LNCaP clone FGC (cell line): ENCODE results near the gene CD2.

Source experiments
- DNase-seq: peaks from one replicate; pipeline ENCODE4 v3.0.0-alpha.2; 2011; ENCODE audit warnings: low read depth
- H3K4me3 ChIP-seq: 2 replicates; pipeline ENCODE4 v1.5.1; 2011; ENCODE audit warnings: mild to moderate bottlenecking, low read depth, low read length, control low read depth
- TF ChIP-seq, protein P1 (sequence below): IDR thresholded peaks from 2 replicates; pipeline ENCODE4 v1.5.1; 2012; ENCODE audit warnings: mild to moderate bottlenecking; ENCODE audit not compliant: control insufficient read depth, insufficient read depth; ENCODE audit errors: extremely low read depth

The CD2 gene

DNA sequence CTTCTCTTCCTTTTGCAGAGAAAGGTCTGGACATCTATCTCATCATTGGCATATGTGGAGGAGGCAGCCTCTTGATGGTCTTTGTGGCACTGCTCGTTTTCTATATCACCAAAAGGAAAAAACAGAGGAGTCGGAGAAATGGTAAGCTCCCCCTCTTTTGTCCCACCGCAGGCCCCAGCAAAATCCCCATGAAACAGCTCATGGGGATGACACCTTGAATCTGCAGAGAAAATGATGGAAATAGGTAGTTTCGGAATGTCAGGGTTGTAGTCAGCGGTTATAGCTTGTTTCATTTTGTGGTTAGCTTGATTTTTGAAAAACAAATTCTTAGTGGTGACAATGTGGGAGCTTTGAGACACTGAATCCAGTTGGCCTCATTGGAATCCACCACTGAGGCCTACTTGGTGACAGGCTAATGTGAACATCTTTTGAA is 10.3 kb downstream of the CD2 start:
- TF ChIP-seq, protein P1, sequence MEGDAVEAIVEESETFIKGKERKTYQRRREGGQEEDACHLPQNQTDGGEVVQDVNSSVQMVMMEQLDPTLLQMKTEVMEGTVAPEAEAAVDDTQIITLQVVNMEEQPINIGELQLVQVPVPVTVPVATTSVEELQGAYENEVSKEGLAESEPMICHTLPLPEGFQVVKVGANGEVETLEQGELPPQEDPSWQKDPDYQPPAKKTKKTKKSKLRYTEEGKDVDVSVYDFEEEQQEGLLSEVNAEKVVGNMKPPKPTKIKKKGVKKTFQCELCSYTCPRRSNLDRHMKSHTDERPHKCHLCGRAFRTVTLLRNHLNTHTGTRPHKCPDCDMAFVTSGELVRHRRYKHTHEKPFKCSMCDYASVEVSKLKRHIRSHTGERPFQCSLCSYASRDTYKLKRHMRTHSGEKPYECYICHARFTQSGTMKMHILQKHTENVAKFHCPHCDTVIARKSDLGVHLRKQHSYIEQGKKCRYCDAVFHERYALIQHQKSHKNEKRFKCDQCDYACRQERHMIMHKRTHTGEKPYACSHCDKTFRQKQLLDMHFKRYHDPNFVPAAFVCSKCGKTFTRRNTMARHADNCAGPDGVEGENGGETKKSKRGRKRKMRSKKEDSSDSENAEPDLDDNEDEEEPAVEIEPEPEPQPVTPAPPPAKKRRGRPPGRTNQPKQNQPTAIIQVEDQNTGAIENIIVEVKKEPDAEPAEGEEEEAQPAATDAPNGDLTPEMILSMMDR, result no peak
- DNase-seq, result no peak
- H3K4me3 ChIP-seq, result no peak overlapping the region

DNA sequence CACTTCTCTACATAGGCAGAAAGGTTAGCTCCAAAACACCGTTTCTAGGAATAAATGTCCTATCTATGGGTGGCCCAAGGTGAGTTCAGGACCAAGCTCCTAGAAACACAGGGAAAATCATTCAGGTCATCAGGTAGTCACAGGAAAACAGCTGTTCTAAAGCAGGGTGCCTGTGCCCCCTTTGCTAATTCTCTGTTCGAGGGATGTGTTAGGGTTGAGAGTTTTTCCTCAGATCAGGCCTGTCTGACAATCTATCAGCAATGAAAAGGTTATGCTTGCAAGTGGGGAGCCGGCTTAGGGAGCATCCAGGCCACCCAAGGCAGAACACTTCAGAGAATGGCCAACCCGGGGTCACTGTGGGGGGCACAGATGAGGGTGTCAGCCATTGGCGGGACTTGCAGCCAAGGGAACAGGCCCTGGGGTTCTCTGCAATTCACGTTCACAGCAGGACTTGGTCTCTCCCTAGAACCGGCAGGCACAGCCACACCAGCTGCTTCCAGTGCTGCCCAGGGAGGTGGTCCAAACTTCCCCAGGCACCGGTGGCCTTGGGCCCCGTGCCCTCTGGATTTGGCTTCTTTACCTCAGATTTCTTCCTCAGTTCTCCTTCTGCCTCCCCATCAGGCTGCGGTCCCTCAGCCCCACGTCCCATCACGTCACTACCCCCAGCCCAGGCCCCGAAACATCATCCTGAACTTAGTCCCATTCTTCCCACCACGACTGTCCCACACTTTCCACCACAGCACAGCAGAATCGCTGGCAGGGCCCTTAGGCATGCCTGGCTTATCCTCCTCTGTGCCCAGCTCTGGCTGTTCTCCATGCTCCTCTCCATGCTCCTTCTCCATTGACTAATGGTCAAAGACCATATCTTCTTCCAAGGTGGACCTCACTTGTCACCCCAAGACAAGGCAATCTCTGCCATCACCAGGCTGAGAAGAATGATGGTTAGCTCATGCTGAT is 11.0 kb downstream of the CD2 start:
- TF ChIP-seq, protein P1, result no peak
- DNase-seq, result no peak
- no peak overlapping the region for H3K4me3 ChIP-seq

DNA sequence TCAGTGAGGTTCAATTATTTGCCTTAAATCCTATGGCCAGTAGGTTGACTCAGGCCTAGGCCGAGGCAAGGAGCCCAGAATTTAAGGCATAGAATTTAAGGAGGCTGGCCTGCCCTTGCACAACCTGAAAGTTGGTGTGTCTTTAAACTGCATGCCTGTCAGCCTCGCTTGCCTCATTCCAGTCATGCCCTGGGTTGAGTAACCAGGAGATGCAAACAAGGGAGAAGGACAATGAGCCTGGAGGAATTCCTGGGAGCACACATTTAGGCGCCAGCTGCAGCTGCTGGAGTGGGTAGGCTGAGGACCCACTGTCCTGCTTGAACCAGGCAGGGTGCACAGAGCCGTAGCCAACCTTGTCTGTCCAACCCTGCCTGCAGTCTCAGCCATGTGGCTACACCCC is 11.7 kb downstream of the CD2 start:
- DNase-seq, result no peak

DNA sequence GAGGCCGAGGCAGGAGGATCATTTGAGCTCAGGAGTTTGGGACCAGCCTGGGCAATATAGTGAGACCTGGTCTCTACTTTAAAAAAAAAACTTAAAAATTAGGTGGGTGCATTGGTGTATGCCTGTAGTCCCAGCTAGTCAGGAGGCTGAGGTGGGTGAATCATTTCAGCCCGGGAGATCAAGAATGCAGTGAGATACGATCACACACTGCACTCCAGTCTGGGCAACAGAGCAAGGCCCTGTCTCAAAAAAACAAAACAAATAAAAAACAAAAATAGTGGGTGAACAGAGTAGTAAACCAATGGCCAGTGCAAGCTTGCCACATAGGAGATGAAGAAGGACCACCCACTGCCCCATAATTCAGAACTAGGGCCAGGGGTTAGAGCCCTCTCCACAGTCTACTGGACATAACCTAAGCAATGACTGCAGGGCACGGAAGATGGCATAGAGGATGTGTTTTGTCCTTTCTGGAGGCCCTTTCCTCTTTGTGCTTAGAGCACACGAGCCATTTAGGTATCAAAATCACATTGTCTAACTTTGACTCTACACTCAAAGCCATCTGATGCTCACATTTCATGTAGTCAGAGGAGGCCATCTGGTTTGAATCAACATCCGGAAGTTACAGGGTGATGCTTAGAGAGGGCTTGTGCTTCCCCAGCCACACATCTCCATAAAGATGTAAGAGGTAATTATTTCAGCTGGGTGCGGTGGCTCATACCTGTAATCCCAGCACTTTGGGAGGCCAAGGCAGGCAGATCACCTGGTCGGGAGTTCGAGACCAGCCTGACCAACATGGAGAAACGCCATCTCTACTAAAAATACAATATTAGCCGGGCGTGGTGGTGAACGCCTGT is 12.6 kb downstream of the CD2 start:
- TF ChIP-seq, protein P1, result no peak
- H3K4me3 ChIP-seq, result no peak overlapping the region
- no peak for DNase-seq

More for the DNA sequence above, 11.7 kb downstream of the CD2 start:
- TF ChIP-seq, protein P1, result no peak
- H3K4me3 ChIP-seq, result no peak overlapping the region

DNA sequence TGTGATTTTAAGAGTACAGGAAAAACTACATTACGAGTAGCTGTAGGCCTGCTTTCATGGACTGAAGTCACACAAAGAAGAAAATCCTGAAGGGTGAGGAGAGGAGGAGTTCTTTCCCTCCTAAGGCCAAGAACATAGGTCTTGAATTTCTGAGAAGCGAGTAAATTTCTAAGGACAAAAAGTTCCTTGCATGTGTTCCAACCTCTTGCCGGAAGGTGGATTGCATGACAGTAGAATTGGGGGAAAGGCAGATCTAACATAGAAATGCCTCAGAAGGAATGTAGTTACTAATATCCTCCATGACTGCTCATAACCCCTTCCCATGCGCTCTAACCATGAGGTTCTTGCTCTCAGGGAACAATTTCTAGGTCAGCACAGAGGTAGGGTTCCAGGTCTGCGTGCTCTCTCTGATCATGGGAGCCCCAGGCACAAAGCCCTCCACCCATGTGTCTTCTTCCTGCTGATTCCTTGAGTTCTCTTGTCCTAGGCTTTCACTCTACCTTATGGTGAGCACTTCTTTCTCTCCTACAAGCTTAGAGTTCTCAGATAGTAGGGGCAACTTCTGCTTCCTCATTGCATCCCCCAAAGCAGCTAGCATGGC is 13.7 kb downstream of the CD2 start:
- no peak for DNase-seq
- TF ChIP-seq, protein P1, result no peak
- no peak overlapping the region for H3K4me3 ChIP-seq

DNA sequence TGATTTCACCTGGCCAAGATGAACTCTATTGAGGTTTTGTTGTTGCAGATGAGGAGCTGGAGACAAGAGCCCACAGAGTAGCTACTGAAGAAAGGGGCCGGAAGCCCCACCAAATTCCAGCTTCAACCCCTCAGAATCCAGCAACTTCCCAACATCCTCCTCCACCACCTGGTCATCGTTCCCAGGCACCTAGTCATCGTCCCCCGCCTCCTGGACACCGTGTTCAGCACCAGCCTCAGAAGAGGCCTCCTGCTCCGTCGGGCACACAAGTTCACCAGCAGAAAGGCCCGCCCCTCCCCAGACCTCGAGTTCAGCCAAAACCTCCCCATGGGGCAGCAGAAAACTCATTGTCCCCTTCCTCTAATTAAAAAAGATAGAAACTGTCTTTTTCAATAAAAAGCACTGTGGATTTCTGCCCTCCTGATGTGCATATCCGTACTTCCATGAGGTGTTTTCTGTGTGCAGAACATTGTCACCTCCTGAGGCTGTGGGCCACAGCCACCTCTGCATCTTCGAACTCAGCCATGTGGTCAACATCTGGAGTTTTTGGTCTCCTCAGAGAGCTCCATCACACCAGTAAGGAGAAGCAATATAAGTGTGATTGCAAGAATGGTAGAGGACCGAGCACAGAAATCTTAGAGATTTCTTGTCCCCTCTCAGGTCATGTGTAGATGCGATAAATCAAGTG is 14.3 kb downstream of the CD2 start:
- TF ChIP-seq, protein P1, result no peak
- H3K4me3 ChIP-seq, result no peak overlapping the region
- DNase-seq, result no peak
